IPS-NIHi11 (cell line): ENCODE data around the gene SERPINB5.
"Not testable (repeated sequence)": the region's sequence is repeated elsewhere in the genome, so short reads cannot be mapped to it uniquely, and the experiment has no call there.

Experiments used
- DNase-seq: peaks from one replicate; pipeline ENCODE4 v3.0.0; 2012; ENCODE audit warnings: mixed read lengths, low spot score

Gene SERPINB5, protein sequence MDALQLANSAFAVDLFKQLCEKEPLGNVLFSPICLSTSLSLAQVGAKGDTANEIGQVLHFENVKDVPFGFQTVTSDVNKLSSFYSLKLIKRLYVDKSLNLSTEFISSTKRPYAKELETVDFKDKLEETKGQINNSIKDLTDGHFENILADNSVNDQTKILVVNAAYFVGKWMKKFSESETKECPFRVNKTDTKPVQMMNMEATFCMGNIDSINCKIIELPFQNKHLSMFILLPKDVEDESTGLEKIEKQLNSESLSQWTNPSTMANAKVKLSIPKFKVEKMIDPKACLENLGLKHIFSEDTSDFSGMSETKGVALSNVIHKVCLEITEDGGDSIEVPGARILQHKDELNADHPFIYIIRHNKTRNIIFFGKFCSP

DNA sequence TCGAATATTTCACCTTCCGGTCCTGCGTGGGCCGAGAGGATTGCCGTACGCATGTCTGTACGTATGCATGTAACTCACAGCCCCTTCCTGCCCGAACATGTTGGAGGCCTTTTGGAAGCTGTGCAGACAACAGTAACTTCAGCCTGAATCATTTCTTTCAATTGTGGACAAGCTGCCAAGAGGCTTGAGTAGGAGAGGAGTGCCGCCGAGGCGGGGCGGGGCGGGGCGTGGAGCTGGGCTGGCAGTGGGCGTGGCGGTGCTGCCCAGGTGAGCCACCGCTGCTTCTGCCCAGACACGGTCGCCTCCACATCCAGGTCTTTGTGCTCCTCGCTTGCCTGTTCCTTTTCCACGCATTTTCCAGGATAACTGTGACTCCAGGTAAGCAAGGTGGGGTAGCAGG, at the start of gene SERPINB5:
Gene SERPINB5, plus strand, starts transcription at position 291 of the 400 bp plus-strand sequence. CDS start 7,471 bp downstream, outside the sequence.
- peak; percentile 59 for DNase-seq

DNA sequence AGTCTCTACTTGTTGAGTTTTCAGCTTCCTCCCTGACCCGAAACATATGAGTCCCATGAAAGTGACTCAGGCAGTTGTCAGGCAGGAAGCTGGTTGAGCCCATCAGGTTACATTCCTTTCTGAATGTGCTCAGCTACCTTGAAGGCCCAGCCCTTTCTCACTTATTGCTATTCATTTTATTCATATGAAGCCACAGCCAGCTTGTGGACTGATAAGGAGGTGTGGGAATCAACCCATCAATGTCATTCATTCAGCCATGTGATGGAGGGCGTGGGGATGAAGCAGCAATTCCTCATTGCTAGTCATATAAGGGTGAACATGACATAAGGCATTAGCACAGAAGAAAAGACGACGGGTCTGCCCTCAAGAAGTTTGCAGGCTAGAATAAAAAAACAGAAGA, 49.2 kb upstream of the SERPINB5 start:
- DNase-seq = peak; percentile 35

- DNase-seq = no peak
Measured at GRCh38 chr18:63430526-63430925, 46.2 kb upstream of the SERPINB5 start.

- DNase-seq = no peak
Measured at GRCh38 chr18:63431180-63431579, 45.6 kb upstream of the SERPINB5 start.

DNA sequence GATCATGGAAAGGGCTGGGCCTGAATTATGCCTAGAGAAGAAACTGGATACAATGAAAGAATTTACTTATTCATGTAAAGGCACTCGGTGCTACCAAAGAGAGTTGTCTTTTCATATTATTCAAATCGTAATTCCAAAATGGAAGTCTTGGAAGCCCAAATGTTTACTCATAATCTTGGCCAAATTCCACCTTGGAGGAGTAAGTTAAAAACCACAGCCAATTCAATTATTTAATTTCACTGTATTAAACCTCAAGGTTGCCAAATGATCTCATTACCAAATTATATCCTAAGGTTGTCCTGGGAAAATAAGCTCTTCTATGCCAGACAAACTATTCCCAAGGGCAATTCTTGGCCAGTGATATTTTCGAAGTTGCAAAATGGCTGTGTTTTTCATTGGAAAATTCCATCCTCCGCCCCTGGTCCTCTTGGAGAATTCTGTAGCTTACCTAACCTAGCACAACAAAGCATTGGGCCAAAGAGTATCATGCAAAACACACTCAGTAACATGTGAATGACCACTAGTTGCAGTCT, 43.4 kb upstream of the SERPINB5 start:
- DNase-seq = no peak

- no peak for DNase-seq
Measured at GRCh38 chr18:63438181-63438580, 38.6 kb upstream of the SERPINB5 start.

DNA sequence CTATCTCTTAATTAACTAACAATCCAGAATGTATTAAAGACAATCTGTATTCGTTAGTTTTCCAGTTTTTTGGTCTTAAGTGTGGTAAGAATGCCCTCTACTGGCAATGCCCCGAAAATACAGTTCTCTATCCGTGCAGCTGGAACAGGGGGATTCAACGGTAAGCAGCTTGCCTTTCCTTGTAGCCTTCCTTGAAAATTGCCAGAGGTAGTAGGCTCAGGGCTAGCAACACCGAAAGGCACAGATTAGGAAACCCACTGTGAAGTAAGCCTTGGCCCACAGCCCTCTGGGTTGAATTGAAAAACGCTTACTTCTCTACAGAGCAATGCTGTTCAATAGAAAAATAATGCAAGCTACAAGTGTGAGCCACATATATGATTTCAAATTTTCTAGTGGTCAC, 37.4 kb upstream of the SERPINB5 start:
- peak; percentile 72 for DNase-seq

DNA sequence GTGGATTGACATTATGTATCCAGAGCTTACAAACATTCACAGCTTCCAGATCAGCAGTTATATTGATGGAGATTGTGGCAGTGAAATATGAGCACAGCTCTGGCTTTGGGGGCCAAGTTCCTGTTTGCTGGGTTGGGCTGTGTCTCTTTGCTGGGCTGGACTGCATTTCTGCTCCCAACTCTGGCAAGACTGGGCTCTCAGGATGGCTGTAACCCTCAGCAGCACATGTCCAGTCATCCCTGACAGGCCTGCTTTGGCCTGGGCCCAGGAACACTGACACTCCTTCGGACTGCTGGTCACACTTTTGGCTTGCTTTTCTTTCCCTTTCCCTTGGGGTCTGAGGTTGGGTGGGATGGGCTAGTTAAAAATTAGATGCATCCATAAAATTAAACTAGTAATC, 36.5 kb upstream of the SERPINB5 start:
- DNase-seq = no peak

DNA sequence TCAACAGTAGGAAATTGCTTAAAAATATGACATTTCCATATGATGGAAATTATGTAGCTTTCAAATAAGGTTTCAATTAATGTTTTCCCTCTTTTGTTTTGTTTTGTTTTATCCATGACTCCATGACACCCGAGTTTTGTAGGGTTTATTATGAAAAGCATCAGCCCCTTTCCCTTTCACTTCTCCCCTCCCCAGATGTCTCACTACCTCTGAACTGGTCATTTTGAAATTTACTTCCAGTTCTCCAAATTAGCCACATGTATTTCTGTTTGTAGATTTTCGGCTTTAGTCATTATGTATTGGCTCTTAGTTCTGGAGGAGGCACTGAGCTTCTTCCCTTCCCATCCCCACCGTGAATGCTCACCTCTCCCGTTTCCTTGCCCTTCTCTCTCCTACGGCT, 35.9 kb upstream of the SERPINB5 start:
- DNase-seq = no peak

- no peak for DNase-seq
Measured at GRCh38 chr18:63443829-63444228, 32.9 kb upstream of the SERPINB5 start.

- no peak for DNase-seq
Measured at GRCh38 chr18:63444580-63444979, 32.2 kb upstream of the SERPINB5 start.

DNA sequence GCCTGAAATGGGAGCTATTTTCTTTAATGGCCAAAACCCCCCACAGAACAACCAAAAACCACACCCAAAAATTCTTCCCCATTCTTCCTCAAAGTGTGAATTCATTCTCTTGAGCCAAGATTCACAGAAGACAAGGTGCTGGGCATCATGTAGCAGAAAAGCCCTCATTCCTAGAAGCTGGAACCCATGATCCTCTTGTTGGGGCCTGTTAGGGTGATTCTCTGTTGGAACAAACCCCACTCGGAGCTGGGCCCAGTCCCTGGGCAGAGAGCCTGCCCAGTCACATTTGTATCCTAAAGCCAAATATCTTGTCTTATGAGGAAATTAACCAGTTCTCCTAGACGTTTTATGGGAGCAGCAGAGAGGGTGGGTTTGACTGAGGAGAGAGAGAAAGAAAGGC, 31.7 kb upstream of the SERPINB5 start:
- no peak for DNase-seq

DNA sequence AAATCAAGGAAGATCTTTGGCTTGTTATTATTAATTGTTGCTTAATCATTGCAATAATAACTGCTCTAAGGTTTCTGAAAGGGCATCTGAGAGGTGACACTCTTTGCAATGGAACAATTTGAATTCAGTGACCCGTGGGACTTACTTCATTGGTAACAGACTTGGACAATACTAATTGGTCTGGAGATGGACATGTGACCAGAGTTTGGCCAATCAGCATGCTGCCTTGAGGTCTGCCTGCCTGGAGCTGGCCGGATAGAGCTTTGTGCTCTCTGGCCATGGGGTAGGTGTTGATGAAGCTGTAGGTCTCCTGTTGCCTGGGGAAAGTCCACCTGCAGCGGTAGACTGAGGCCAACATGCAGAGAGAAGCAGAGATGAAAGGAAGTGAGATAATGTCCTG, 30.5 kb upstream of the SERPINB5 start:
- DNase-seq = no peak

- DNase-seq = no peak
Measured at GRCh38 chr18:63447066-63447465, 29.7 kb upstream of the SERPINB5 start.

- no peak for DNase-seq
Measured at GRCh38 chr18:63449426-63449825, 27.3 kb upstream of the SERPINB5 start.

DNA sequence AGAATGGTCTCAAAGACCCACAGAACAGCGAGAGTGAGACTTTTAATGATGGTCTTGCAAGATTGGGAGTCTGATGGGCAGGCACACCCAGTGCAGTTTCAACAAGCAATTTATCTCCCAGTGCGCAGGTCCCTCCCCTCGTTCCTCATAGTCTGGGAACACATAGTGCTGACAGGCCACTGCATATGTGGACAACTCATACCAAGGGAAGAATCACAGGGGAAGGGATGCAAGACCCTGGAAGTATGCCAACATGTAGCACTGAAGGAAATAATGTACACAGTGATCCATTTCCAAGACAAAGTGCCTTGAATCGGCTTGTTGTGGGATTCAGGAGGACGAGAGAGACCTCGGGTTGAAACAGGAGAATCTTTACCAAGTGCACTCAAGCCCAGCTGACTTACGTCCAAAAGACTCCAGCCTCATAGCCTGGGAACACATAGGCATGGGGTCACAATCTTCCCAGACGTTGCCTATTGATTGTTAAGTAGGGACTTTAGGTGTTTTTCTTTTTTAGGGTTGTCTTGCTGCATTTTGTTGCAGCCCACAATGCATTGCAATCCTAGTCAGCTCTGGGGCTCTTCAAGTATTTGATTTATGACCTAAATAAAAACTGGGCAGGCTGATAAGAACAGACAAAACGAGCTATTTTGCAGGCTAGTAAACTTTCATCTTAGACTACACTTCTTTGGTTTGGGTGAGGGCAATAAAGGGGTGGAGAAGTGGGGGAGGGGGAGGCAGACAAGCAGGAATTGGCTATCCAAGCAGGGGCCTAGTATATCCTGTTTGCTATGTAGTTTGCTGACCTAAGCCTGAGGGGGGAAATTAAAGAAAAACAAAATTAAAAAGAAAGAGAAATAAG, 24.7 kb upstream of the SERPINB5 start:
- no peak for DNase-seq

GRCh38 chr18:63452751-63453150, 24.0 kb upstream of the SERPINB5 start:
- DNase-seq = not testable (repeated sequence)

- no peak for DNase-seq
Measured at GRCh38 chr18:63454497-63454896, 22.3 kb upstream of the SERPINB5 start.

DNA sequence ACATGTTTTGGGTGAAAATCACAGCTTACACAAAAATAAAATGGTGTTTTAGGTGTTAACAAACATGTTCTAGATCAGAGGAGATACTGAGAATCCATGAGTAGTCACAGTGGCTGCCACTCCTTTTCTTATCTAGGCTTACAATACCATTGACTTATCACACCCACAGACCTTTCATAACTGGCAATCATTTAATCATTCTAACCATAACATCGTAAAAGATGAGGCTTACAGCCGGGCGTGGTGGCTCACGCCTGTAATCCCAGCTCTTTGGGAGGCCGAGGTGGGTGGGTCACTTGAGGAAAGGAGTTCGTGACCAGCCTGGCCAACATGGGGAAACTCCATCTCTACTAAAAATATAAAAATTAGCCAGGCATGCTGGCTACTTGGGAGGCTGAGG, 18.8 kb upstream of the SERPINB5 start:
- no peak for DNase-seq

- DNase-seq = no peak
Measured at GRCh38 chr18:63460414-63460813, 16.3 kb upstream of the SERPINB5 start.

DNA sequence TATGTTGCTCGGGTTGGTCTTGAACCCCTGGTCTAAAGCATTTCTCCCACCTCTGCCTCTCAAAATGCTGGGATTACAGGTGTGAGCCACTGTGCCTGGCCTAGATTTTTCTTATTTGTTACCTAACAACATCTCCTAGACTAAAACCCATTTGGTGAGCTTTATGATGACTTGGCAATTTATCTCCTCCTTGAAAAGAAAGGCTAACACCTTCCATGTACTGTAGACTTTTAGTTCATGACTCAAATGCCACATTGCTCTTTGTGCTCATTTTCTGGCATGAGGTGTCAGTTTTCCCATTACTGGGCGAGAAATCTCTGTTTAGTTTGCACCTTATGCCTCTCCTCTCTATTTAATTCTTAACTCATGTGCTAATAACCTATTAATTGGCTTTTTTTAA, 12.3 kb upstream of the SERPINB5 start:
- DNase-seq = no peak

- no peak for DNase-seq
Measured at GRCh38 chr18:63465059-63465458, 11.7 kb upstream of the SERPINB5 start.

- no peak for DNase-seq
Measured at GRCh38 chr18:63467699-63468098, 9.1 kb upstream of the SERPINB5 start.
